Activated CD8-positive, alpha-beta memory T cell treated with anti-CD3 and anti-CD28 coated beads, Interleukin-2, amount 10 ng/mL, durations not matched to agents 7 days and 5 days (primary cell): ENCODE measurements around the gene CISH. TPM values are rescaled to one million over a fixed set of nuclear protein-coding genes. Genes with fewer than 3 reads are reported as not detected.

Source experiments
- total RNA-seq, 2 experiments: library from RNA; stranded (reverse); gene quantifications; one replicate each; pipeline ENCODE4 v1.2.3, GENCODE V29; 2021

The CISH gene
- total RNA-seq, 2 experiments from 2014 or later: 266 to 369 TPM

Other genes with a start within 250 kb of the CISH start
- gene CACNA2D2, start 108.1 kb downstream of the CISH start, total RNA-seq: 1 to 10 TPM in 1 of 2 experiments, under 1 TPM in 1; 0.56 to 1.1 TPM
- 10 to 100 TPM; 15.6 to 17.8 TPM for gene C3orf18, start 44.0 kb downstream of the CISH start, total RNA-seq
- 10 to 100 TPM; 49.9 to 61.3 TPM for gene HEMK1, start 42.3 kb downstream of the CISH start, total RNA-seq
- gene MAPKAPK3, start 5.4 kb upstream of the CISH start, total RNA-seq: 100 to 1,000 TPM; 156 to 175 TPM
- 1 to 10 TPM; 3.4 to 4.1 TPM for gene DOCK3, start 63.2 kb upstream of the CISH start, total RNA-seq